Activated CD8-positive, alpha-beta memory T cell treated with anti-CD3 and anti-CD28 coated beads for 1 hour (primary cell): ENCODE results near the gene CMTM2.
"Not testable (repeated sequence)": the region's sequence is repeated elsewhere in the genome, so short reads cannot be mapped to it uniquely, and the experiment has no call there.

Experiments
- DNase-seq, 2 donors: peaks; one replicate each; pipeline ENCODE4 v3.0.0-alpha.2; 2020; ENCODE audit warnings: low read depth in 1 of 2; ENCODE audit errors: extremely low read depth in 1 of 2

CMTM2 gene

GRCh38 chr16:66629856-66630255, 50.6 kb downstream of the CMTM2 start:
- DNase-seq = no peak

GRCh38 chr16:66630561-66631260, 51.4 kb downstream of the CMTM2 start:
- not testable (repeated sequence) for DNase-seq

GRCh38 chr16:66631558-66631957, 52.3 kb downstream of the CMTM2 start:
- DNase-seq = not testable (repeated sequence)

GRCh38 chr16:66634527-66635196, 55.4 kb downstream of the CMTM2 start:
- DNase-seq = no peak

- DNase-seq = no peak
These were observed 56.1 kb downstream of the CMTM2 start for GRCh38 chr16:66635406-66635805.

- DNase-seq = no peak
These were observed 56.9 kb downstream of the CMTM2 start for GRCh38 chr16:66636199-66636598.

- DNase-seq = no peak
These were observed 58.5 kb downstream of the CMTM2 start for GRCh38 chr16:66637806-66638205.
